NCI-H1092 treated with DMSO at 0.1 percent for 48 hours (cell line): Measurements from ENCODE around the gene C1orf50.
"Not testable (repeated sequence)": the region's sequence is repeated elsewhere in the genome, so short reads cannot be mapped to it uniquely, and the experiment has no call there.

Source experiments
- DNase-seq: peaks from one replicate; lab custom pipeline; 2025; lab: John Stamatoyannopoulos, UW

Gene C1orf50

GRCh38 chr1:42801832-42802473, 34.9 kb downstream of the C1orf50 start:
- no peak for DNase-seq

DNA sequence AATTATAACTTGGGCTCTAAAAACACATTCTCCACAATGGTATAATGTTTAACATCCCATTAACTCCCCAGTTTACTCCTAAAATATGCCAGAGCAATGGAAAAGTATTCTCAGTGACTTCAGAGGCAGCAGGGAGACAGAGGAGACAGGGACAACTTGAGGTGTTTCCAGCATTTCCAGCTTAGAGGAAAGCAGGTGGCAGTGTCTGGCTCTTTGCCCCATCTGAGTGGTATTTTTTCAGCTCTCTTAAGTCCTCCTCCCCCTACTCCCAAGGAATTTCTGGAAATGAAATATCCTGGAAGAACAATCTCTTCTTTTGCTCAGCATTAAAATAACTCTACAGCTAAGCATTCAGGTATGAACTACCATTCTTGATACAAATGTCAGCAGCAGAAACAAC, 39.1 kb downstream of the C1orf50 start:
- no peak for DNase-seq

- DNase-seq: no peak
These were observed 39.5 kb downstream of the C1orf50 start for GRCh38 chr1:42806593-42806992.

DNA sequence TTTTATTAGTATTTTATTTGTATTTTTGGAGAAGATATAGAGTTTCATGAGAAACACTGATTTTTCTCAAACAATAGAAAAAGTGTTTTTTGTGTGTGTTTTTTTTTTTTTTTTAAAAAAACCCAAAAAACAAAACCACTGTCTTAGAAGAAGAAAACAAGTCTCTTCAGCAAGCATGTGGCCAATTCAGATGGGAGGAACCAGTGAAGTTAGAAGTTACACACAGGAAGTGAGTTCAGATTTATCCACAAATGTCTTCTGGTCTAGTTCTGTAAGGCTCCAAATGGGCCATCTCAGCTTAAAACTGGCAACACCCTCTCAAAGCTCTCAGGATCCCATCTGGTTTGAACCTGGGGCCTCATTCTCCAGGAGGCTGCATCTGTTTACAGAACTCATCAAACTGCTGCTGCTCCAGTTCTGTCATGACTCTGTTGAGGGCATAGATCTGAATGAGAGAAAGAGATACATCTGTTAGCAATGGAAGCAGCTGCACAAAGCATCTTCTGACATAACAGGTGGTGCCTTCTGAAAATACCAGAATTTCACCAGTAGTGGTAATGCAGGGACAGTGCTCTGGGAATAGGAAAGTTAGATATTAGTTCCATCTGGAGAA, 40.1 kb downstream of the C1orf50 start:
- DNase-seq: no peak

GRCh38 chr1:42814815-42815214, 47.8 kb downstream of the C1orf50 start:
- DNase-seq: not testable (repeated sequence)

DNA sequence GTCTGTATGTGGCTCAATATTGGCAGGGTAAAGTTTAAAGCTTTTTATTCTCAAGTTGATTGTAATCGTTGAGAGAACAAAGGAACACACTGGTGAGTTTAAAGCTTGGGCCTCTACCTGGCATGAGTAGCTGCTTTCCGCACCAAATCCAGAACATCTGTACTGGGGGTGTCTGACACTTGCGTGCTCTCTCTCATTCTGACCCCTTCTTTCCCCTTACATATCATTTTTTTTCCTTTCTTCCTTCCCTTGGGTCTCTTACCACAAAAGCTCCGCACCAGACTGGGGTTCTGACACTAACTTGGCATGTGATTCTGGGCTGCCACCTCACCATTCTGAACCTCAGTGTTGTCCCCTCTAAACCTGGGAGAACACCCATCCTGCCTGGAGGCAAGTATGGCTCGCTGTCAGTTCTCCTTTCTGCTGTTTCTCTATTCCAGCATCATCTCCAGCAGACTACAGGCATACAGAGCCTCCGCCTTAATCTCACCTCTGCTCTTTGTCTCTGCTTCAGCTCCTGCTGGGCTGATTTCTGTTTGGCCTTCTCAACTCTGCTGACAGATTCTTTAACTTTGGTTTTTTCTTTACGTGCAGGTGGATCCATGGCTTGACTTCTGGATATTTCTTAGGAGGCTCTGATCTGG, 49.0 kb downstream of the C1orf50 start:
- no peak for DNase-seq

DNA sequence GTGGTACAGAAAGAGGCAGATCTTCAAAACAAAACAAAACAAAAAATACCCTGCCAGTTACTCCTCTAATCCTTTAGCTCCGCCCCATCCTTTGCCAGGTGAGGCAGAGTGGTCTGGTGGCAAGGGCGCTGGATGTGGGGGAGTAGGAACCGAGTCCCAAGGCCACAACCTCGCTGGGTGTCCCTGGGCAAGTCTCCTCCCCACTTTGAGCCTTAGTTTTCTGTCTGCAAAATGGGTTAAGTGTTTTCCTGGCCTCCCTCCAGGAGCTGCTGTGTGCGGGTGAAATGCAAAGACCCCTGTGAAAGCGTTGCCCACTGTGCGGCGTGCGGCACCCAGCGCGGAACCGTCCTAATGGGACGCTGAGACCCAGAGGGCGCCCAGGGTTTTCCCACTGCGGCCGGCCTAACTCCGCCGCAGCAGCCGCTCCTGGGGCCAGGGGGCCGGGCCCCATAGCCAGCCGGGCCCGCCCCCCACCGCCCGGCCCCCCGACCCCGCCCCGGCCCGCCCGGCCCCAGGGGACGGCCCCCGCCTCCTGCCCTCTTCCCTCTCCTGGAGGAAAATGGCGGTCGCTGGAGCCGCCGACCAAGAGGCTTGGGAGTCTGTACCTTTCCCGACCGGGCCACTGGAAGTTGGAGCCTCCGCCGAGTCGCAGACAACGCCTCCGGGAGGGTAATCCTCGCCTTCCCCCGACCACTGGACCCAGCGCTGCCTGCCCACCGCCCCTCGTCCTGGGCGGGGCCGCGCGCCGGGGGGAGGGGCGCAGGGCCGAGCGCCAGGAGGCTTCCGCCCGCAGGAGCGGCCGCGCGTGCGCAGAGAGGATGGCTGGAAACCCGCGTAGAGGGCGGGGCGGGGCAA, 49.8 kb downstream of the C1orf50 start, which contains the start of the genes ERMAP and SVBP:
ERMAP (plus strand) TSS at position 538 of the 855 bp plus-strand sequence. CDS start 13,327 bp downstream, outside the sequence.
SVBP (minus strand) TSS at position 813 of the 855 bp plus-strand sequence. CDS start 853 bp downstream, outside the sequence.
- peak; percentile 95 for DNase-seq

GRCh38 chr1:42817440-42817767, 50.4 kb downstream of the C1orf50 start:
- no peak for DNase-seq

DNA sequence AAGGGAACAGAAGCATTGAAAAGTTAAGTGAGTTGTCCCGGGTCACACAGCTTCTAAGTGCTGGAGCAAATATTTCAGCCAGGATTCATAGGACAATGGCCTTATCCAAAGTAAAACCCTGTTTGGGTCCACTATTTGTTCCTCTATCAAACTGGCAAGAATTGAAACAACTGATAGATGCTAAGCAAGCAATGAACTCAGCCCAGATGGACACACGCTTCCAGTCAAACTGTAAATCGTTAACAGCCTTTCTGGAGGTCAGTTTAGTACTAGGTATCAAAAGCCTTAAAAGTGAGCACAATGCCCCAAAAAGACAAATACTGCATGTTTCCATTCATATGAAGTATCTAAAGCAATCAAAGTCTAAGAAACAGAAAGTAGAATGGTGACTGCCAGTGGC, 50.9 kb downstream of the C1orf50 start:
- DNase-seq: no peak

DNA sequence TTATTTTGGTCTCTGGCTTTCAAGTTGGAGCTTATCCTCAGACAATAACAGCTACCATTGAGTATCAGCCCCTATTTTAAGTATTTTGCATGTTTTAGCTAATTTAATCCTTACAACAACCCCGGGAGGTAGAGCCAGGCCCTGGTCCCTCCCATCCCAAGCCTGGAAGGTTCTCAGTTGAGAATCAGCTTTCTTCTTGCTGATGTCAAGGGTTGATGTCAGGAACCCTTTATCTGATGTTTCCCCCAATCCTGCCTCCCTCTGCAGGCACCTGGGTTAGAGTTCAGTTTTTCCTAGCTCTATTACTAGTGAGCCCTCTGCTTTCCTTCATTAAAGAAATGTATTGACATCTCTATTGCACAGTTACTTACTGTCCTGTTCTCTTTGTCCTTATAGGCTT, 53.8 kb downstream of the C1orf50 start:
- DNase-seq: no peak

DNA sequence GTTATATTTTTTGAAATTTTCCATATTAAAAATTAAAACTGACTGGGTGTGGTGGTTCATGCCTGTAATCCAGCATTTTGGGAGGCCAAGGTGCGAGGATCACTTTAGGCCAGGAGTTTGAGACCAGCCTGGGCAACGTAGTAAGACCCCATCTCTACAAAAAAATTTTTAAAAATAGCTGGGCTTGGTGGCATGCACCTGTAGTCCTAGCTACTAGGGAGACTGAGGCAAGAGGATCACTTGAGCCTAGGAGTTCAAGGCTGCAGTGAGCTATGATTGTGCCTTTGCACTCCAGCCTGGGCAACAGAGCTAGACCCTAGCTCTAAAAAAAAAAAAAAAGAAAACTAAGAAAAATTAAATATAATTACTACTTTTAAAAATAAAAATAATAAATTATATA, 54.6 kb downstream of the C1orf50 start:
- no peak for DNase-seq

DNA sequence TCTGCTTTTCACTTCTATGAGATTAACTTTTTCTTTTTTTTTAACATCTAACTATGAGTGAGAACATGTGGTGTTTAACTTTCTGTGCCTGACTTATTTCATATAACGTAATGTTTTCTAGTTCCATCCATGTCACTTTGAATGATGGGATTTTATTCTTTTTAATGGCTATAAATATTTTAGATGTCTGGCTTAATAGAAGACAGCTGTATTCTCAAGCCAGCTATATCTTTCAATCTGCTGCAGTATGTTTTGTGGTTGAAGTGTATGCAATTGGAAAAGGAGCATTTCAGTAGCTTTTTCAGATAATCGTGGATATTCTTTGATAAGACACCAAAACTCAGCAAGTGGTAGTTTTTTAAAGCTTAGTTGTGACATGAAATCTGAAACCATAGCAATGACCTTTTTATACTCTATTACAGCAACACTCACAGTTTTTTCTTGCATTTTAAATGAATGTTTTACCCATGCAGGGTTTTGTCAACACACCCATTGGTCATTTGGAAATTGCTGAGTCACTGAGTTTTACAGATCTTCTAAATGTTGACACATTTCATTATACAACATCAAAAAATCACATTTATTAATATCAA, 55.8 kb downstream of the C1orf50 start:
- no peak for DNase-seq

DNA sequence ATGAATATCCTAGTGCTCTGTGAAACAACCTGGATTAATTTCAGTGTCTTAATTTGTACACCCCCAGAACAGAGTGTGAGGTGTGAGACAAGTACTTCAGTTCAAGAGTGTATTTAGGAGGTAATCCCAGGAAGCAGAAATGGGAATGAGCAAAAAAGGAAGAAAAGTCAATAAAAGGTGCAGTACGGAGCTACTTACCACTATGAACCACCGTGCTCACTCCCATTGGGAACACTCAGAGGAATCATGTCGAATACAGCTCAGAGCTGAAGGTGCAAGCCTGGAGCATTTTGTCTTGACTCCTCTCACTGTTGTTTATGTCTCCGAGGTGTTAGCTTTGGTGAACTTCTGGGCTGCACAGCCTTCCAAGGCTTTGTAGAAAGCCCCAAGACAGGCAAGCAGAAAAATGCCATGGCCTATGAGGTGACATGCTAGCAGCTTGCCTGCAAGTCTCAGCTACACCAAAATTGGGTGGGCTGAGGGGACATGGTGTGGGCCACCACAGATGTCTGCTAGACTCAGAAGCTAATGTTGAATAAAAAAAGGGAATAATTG, 57.5 kb downstream of the C1orf50 start:
- DNase-seq: no peak

- no peak for DNase-seq
These were observed 58.2 kb downstream of the C1orf50 start for GRCh38 chr1:42825036-42825851.
